ENCODE measurements around the gene FREM2.

DNA sequence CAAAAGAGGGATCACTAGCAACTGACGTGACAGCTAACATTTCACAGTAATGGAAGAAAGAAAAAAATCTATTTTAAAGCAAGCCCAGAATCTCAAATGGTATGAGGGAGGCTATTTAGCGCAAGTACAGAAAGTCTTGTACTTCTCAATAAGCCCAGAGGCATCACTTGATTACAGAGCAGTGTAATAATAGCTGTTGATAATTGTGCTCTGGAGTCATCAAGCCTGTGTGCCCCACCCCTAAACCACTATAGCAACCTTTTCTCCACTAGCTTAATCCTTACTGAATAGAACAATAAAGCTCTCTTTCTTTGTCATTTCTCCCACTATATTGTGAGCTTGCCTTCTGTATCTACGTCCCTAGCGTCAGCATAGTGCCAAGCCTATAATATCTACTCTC lies 56.6 kb downstream of the FREM2 start:
- no peak for TF ChIP-seq POLR2A (IDR thresholded peaks at IDR 0.05)
- TF ChIP-seq, protein P1, sequence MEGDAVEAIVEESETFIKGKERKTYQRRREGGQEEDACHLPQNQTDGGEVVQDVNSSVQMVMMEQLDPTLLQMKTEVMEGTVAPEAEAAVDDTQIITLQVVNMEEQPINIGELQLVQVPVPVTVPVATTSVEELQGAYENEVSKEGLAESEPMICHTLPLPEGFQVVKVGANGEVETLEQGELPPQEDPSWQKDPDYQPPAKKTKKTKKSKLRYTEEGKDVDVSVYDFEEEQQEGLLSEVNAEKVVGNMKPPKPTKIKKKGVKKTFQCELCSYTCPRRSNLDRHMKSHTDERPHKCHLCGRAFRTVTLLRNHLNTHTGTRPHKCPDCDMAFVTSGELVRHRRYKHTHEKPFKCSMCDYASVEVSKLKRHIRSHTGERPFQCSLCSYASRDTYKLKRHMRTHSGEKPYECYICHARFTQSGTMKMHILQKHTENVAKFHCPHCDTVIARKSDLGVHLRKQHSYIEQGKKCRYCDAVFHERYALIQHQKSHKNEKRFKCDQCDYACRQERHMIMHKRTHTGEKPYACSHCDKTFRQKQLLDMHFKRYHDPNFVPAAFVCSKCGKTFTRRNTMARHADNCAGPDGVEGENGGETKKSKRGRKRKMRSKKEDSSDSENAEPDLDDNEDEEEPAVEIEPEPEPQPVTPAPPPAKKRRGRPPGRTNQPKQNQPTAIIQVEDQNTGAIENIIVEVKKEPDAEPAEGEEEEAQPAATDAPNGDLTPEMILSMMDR (IDR thresholded peaks at IDR 0.05) = no peak
